CD4-positive, CD25-positive, alpha-beta regulatory T cell (primary cell): ENCODE measurements around the gene CCDC190. TPM values are rescaled to one million over a fixed set of nuclear protein-coding genes. Genes with fewer than 3 reads are reported as not detected.
"Not testable (repeated sequence)": the region's sequence is repeated elsewhere in the genome, so short reads cannot be mapped to it uniquely, and the experiment has no call there.

Experiments used
- ATAC-seq, 2 donors: fragments of 150-1000 bp; cut with Tn5 transposase; one replicate each; pipeline ENCODE4 v1.10.0; 2021; ENCODE audit warnings: low read depth in 2 of 2, moderate number of reproducible peaks in 2 of 2, moderate library complexity in 1 of 2
- DNase-seq, 3 donors: peaks; one replicate each; pipeline versions ENCODE4 v3.0.0 to v3.0.0-alpha.2; 2012 to 2022; ENCODE audit warnings: mixed read lengths in 1 of 3
- H3K27ac ChIP-seq: one replicate; pipeline ENCODE4 v1.7.0; 2013; ENCODE audit warnings: mild to moderate bottlenecking, low read length; ENCODE audit not compliant: insufficient read depth, poor library complexity, severe bottlenecking
- H3K27me3 ChIP-seq: one replicate; pipeline ENCODE4 v1.7.0; 2013; ENCODE audit warnings: low read length; ENCODE audit not compliant: control insufficient read depth, insufficient read depth
- H3K36me3 ChIP-seq: one replicate; pipeline ENCODE4 v1.7.0; 2013; ENCODE audit warnings: mild to moderate bottlenecking, low read length, moderate library complexity; ENCODE audit not compliant: control insufficient read depth, insufficient read depth
- H3K4me1 ChIP-seq: 2 replicates; pipeline ENCODE4 v1.7.0; 2013; ENCODE audit warnings: mild to moderate bottlenecking, low read length; ENCODE audit not compliant: insufficient read depth, control insufficient read depth, poor library complexity, severe bottlenecking
- H3K4me3 ChIP-seq: one replicate; pipeline ENCODE4 v1.7.0; 2013; ENCODE audit warnings: low read depth, mild to moderate bottlenecking, low read length, moderate library complexity
- H3K9me3 ChIP-seq, 2 experiments: 1 replicate in 1 of 2; 2 replicates in 1 of 2; pipeline ENCODE4 v1.7.0; 2013; ENCODE audit warnings: low read length in 2 of 2, mild to moderate bottlenecking in 1 of 2, moderate library complexity in 1 of 2; ENCODE audit not compliant: control insufficient read depth in 2 of 2
- H3K27ac Mint-ChIP-seq, 3 donors: one replicate each; pipeline ENCODE4 v1.8.0; 2020 to 2022; ENCODE audit warnings: mild to moderate bottlenecking in 3 of 3, mixed read lengths in 3 of 3, moderate library complexity in 2 of 3
- H3K27me3 Mint-ChIP-seq: one replicate; pipeline ENCODE4 v1.8.0; 2022; ENCODE audit warnings: mild to moderate bottlenecking, mixed read lengths
- H3K36me3 Mint-ChIP-seq: one replicate; pipeline ENCODE4 v1.8.0; 2020; ENCODE audit warnings: mixed read lengths
- H3K4me1 Mint-ChIP-seq, 4 donors: one replicate each; pipeline ENCODE4 v1.8.0; 2020 to 2022; ENCODE audit warnings: mixed read lengths in 4 of 4, mild to moderate bottlenecking in 1 of 4
- H3K4me3 Mint-ChIP-seq, 4 donors: one replicate each; pipeline ENCODE4 v1.8.0; 2020 to 2022; ENCODE audit warnings: mild to moderate bottlenecking in 4 of 4, mixed read lengths in 4 of 4, moderate library complexity in 3 of 4
- H3K9me3 Mint-ChIP-seq, 7 donors: one replicate each; pipeline ENCODE4 v1.8.0; 2020 to 2022; ENCODE audit warnings: mixed read lengths in 7 of 7, mild to moderate bottlenecking in 3 of 7, moderate library complexity in 2 of 7
- polyA plus RNA-seq, 4 donors: library from polyadenylated mRNA; unstranded; fragments of 300-500 nt; fragmentation: Illumina TruSeq; gene quantifications; one replicate each; pipeline ENCODE4 v1.2.3, GENCODE V29; 2021
- total RNA-seq: library from RNA; stranded (reverse); gene quantifications from one replicate; pipeline ENCODE4 v1.2.3, GENCODE V29; 2022

The CCDC190 gene
- total and polyA plus RNA-seq, 5 donors from 2014 or later, result not detected

DNA sequence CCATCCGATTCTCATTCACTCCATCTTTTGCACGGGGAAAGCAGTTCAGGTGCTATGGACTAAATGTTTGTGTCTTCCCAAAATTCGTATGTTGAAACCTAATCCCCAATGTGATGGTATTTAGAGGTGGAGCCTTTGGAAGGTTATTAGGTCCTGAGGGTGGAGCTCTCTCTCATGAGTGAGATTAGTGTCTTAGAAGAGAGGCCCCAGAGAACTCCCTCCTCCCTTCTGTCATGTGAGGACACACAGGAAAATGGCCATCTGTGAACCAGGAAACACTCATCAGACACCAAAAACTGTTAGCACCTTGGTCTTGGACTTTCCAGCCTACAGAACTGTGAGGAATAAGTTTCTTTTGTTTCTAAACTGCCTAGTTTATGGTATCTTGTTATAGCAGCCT lies 15.8 kb upstream of the CCDC190 start:
- Histone ChIP-seq H3K9me3 (peaks cover 0 to 4% of the 10 kb centered on the region in 2 experiments), H3K27me3 (peaks cover 4% of the 10 kb centered on the region), H3K4me1 (no peaks in the 10 kb centered on the region), H3K4me3 (no peak overlapping the region), H3K27ac (no peak overlapping the region), H3K36me3 (no peaks in the 10 kb centered on the region)
- peaks cover 0 to 5% (median 1%) of the 10 kb centered on the region in 7 donors for H3K9me3 Mint-ChIP-seq
- H3K27ac Mint-ChIP-seq, result no peak overlapping the region
- ATAC-seq (no peak), DNase-seq (no peak)
- no peaks in the 10 kb centered on the region for H3K4me1 Mint-ChIP-seq
- peaks cover 15% of the 10 kb centered on the region for H3K27me3 Mint-ChIP-seq
- no peaks in the 10 kb centered on the region for H3K36me3 Mint-ChIP-seq
- H3K4me3 Mint-ChIP-seq, result no peak overlapping the region

DNA sequence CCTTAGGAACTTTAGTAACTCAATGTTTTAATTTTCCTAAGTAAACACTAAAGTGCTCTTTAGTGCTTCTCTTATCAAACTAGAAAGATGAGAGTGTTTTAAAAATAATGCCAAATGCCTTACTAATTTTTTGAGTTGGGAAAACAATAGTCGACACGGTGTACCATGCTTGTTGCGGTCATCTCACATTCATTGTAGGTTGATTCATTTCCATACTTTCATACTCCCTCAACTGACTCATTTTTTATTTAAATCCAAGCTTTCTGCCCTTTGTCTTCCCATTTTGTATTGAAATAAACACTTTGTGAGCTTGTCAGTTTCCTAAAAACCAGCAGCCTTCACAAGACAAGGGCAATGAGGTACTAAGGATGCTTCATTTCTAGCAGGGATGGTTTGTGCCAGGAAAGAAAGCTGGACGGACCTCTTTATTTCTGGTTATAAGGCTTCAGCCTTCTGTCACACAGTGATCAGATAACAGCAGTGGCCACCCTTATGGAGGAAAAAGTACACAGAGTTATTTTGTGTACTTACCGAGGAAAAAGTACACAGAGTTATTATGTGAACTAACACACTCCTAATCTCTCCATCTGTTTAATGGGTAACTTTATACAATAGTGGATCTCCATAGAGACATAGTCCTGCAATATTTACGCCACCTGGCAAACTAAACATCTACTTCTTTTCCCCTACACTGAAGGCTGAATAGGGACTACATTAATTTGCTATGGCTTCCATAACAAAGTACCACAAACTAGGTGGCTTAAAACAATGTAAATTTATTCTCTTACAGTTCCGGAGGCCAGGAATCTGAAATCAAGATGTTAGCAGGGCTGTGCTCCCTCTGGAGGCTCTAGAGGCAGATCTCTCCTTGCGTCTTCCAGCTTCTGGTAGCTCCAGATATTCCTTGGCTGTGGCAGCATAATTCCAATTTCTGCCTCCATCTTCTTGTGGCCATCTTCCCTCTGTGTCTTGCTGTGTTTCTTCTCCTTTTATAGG lies 13.0 kb upstream of the CCDC190 start:
- Histone ChIP-seq H3K36me3 (no peaks in the 10 kb centered on the region), H3K27ac (no peak overlapping the region), H3K4me1 (no peaks in the 10 kb centered on the region), H3K27me3 (peaks cover 4% of the 10 kb centered on the region), H3K4me3 (no peak overlapping the region), H3K9me3 (peaks cover 0 to 4% of the 10 kb centered on the region in 2 experiments)
- H3K4me3 Mint-ChIP-seq, result no peak overlapping the region
- no peak overlapping the region for H3K27ac Mint-ChIP-seq
- H3K9me3 Mint-ChIP-seq, result peaks cover 0 to 10% (median 4%) of the 10 kb centered on the region in 7 donors
- no peak for ATAC-seq
- H3K27me3 Mint-ChIP-seq, result peaks cover 15% of the 10 kb centered on the region
- DNase-seq, result no peak
- no peaks in the 10 kb centered on the region for H3K4me1 Mint-ChIP-seq
- no peaks in the 10 kb centered on the region for H3K36me3 Mint-ChIP-seq

DNA sequence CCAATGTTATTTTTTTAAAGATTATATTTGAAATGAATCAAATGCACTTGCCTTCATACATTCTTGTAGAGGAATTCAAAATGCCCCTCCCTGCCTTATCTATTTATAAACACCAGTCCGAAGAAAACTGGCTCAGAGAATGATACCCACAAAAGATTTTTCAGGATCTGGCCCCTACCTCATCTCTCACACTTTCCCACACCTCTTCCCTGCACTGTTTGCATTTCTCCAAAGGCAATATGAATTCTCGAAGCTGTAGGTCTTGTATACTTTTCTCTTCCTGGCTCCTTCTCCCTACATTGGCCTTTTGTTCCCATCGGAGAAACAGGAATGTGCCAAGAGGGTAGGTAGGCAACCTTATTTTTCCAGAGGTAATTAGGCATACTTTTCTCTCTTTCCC lies 12.0 kb upstream of the CCDC190 start:
- H3K9me3 Mint-ChIP-seq, result peaks cover 0 to 10% (median 7%) of the 10 kb centered on the region in 7 donors
- ATAC-seq (no peak), DNase-seq (no peak)
- peaks cover 4% of the 10 kb centered on the region for H3K27me3 ChIP-seq
- peaks cover 15% of the 10 kb centered on the region for H3K27me3 Mint-ChIP-seq
- no peak overlapping the region for H3K27ac ChIP-seq
- no peaks in the 10 kb centered on the region for H3K36me3 ChIP-seq
- H3K4me1 ChIP-seq, result no peaks in the 10 kb centered on the region
- no peak overlapping the region for H3K4me3 ChIP-seq
- peak overlapping the region in 1 of 3 donors; percentile 1 for H3K27ac Mint-ChIP-seq
- H3K36me3 Mint-ChIP-seq, result no peaks in the 10 kb centered on the region
- no peak overlapping the region for H3K4me3 Mint-ChIP-seq
- H3K4me1 Mint-ChIP-seq, result no peaks in the 10 kb centered on the region
- H3K9me3 ChIP-seq, result peaks cover 0 to 4% of the 10 kb centered on the region in 2 experiments

DNA sequence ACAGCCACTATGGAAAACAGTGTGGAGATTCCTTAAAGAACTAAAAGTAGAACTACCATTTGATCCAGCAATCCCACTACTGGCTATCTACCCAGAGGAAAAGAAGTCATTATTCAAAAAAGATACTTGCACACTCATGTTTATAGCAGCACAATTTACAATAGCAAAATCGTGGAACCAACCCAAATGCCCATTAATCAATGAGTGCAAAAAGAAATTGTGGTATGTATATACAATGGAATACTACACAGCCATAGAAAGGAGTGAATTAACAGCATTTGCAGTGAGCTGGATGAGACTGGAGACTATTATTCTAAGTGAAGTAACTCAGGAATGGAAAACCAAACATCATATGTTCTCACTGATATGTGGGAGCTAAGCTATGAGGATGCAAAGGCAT lies 10.4 kb upstream of the CCDC190 start:
- not testable (repeated sequence) for H3K36me3 Mint-ChIP-seq, H3K4me1 ChIP-seq, H3K27ac Mint-ChIP-seq, H3K36me3 ChIP-seq, H3K4me1 Mint-ChIP-seq, H3K27me3 ChIP-seq, DNase-seq, H3K27me3 Mint-ChIP-seq, ATAC-seq, H3K4me3 ChIP-seq, H3K9me3 ChIP-seq, H3K4me3 Mint-ChIP-seq, H3K27ac ChIP-seq
- H3K9me3 Mint-ChIP-seq, result peaks cover 0 to 10% (median 7%) of the 10 kb centered on the region in 7 donors

DNA sequence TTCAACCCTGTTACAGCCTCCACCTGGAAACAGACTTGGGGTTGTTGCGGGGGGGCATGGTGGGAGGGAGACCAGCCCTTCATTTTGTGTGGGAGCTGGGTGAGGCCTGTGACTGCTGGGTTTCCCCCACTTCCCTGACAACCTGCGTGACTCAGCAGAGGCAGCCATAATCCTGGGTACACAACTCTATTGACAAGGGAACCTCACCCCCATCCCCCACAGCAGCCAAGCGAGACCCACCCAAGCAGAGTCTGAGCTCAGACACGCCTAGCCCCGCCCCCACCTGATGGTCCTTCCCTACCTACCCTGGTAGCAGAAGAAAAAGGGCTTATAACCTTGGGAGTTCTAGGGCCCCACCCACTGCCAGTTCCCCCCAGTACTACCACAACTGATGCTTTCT lies 8.0 kb upstream of the CCDC190 start:
- no peaks in the 10 kb centered on the region for H3K27me3 ChIP-seq
- DNase-seq (no peak), ATAC-seq (no peak)
- no peak overlapping the region for H3K4me3 Mint-ChIP-seq
- H3K27ac ChIP-seq, result no peak overlapping the region
- H3K4me1 ChIP-seq, result no peaks in the 10 kb centered on the region
- H3K9me3 Mint-ChIP-seq, result peaks cover 0 to 10% (median 7%) of the 10 kb centered on the region in 7 donors
- H3K27ac Mint-ChIP-seq, result no peak overlapping the region
- H3K27me3 Mint-ChIP-seq, result no peaks in the 10 kb centered on the region
- H3K36me3 ChIP-seq, result no peaks in the 10 kb centered on the region
- peaks cover 0 to 4% of the 10 kb centered on the region in 2 experiments for H3K9me3 ChIP-seq
- no peaks in the 10 kb centered on the region for H3K4me1 Mint-ChIP-seq
- no peaks in the 10 kb centered on the region for H3K36me3 Mint-ChIP-seq
- no peak overlapping the region for H3K4me3 ChIP-seq

DNA sequence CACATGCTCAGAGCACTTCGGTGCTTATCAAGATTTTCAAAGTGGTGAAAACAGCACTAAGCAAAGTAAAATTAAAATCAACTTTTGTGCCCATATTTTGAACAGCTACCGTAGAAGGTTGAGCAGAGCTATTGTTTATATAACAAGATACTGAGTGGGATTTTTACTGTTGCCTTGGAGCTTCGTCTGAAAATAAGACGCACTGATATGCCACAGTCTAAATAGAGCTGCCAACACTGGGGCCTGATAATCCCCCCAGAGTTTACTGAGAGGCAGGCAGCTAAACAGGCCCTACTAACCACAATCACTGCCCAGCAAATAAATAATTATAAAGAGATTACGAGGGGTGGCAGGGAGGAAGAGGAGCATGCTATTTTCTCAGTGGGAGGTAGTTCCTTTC lies 650 bp upstream of the CCDC190 start:
- H3K27ac Mint-ChIP-seq, result no peak overlapping the region
- H3K36me3 Mint-ChIP-seq, result no peaks in the 10 kb centered on the region
- Histone ChIP-seq H3K27ac (no peak overlapping the region), H3K9me3 (no peaks in the 10 kb centered on the region), H3K4me3 (no peak overlapping the region), H3K27me3 (peaks cover 6% of the 10 kb centered on the region), H3K4me1 (no peaks in the 10 kb centered on the region), H3K36me3 (no peaks in the 10 kb centered on the region)
- DNase-seq (no peak), ATAC-seq (no peak)
- H3K4me1 Mint-ChIP-seq, result no peaks in the 10 kb centered on the region
- no peak overlapping the region for H3K4me3 Mint-ChIP-seq
- H3K27me3 Mint-ChIP-seq, result peaks cover 23% of the 10 kb centered on the region
- peaks cover 0 to 3% (median 0%) of the 10 kb centered on the region in 7 donors for H3K9me3 Mint-ChIP-seq

DNA sequence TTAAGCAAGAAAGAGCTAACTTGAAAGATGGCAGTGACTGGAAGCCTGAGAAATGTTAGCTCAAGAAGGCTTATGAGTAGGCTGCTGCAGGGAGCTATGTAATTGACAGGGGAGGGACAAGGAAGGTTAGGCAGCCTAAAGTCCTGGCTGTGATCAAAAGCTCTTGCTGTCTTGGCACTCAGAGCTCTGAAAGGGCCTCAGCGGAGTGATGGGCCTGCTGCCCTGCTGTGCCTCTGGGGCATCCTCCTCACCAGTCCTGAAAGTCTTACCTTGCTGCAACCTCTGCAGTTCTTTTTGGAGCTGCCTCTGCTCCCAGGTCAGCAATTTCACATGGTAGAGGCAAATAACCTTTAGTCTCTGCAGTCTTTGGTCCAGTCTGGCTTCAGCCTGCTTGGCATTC lies 1.8 kb downstream of the CCDC190 start:
- no peaks in the 10 kb centered on the region for H3K36me3 Mint-ChIP-seq
- Histone ChIP-seq H3K4me3 (no peak overlapping the region), H3K9me3 (no peaks in the 10 kb centered on the region), H3K27ac (no peak overlapping the region), H3K4me1 (no peaks in the 10 kb centered on the region), H3K27me3 (peaks cover 6% of the 10 kb centered on the region), H3K36me3 (no peaks in the 10 kb centered on the region)
- ATAC-seq, result no peak
- H3K27me3 Mint-ChIP-seq, result peaks cover 27% of the 10 kb centered on the region
- H3K4me1 Mint-ChIP-seq, result no peaks in the 10 kb centered on the region
- no peak for DNase-seq
- no peak overlapping the region for H3K27ac Mint-ChIP-seq
- no peak overlapping the region for H3K4me3 Mint-ChIP-seq
- H3K9me3 Mint-ChIP-seq, result peaks cover 0 to 3% (median 0%) of the 10 kb centered on the region in 7 donors

DNA sequence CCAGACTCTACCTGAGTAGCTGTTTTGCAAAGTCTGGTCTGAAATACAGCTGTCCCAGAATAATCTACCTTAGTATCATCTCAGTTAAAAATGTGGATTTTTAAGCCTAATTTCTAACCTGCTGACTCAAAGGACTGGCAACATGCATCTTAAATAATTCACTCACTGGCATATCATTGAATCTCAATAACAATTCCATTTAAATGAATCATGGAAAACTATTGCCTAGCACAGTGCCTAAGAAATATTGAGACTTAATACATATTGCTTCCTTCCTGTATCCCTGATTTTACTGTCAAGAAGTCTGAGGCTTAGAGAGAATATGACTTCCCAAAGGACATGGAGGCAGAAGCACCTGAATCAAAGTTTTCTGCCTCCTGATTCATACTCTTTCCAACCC lies 3.1 kb downstream of the CCDC190 start:
- no peak for DNase-seq
- Histone ChIP-seq H3K27me3 (peaks cover 5% of the 10 kb centered on the region), H3K9me3 (no peaks in the 10 kb centered on the region), H3K27ac (no peak overlapping the region), H3K4me3 (no peak overlapping the region), H3K36me3 (no peaks in the 10 kb centered on the region), H3K4me1 (no peaks in the 10 kb centered on the region)
- Mint-ChIP-seq H3K9me3 (no peaks in the 10 kb centered on the region), H3K4me3 (no peak overlapping the region), H3K4me1 (no peaks in the 10 kb centered on the region), H3K27ac (no peak overlapping the region), H3K27me3 (peaks cover 26% of the 10 kb centered on the region), H3K36me3 (no peaks in the 10 kb centered on the region)
- no peak for ATAC-seq
